ENCODE results near the gene UBTD2.
"Not testable (repeated sequence)": the region's sequence is repeated elsewhere in the genome, so short reads cannot be mapped to it uniquely, and the experiment has no call there.

UBTD2 gene, protein sequence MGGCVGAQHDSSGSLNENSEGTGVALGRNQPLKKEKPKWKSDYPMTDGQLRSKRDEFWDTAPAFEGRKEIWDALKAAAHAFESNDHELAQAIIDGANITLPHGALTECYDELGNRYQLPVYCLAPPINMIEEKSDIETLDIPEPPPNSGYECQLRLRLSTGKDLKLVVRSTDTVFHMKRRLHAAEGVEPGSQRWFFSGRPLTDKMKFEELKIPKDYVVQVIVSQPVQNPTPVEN

DNA sequence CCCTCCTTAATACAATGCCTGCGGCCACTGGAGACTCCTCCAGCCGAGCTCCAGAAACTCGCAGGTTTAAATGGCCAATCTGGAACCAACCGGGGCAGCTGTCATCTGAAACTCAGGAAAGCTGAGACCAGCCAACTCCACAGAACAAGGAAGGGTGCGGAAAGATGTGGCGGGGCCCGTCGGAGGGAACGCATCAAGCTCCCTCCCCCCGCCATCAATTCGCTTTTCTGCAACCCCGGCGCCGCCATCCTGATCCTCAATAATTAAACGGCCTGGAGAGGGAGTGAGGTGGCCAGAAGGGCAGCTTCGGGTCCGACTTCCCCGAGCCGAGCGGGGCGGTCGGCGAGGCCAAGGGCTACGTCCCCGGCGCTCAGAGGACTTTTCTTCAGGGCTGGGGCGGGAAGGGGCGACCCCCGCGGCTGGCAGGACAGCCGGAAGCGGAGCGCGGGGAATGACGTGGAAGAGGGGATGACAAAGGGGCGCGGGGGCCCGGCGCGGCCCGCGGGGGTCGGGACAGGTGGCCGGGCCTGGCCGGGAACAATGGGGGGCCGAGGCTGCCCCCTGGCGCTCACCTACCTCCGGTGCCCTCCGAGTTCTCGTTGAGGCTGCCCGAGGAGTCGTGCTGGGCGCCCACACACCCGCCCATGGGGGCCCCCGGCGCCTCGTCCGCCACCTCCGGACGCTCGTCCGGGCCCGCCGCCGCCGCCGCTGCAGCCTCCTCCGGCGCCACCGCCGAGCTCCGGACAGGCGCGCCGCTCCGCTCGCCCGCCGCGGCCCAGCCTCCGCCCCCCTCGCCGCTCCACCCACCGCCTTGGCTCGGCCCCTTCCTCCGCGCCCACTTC, at the start of gene UBTD2:
TSS of gene UBTD2 (minus strand) at position 745 of the 842 bp plus-strand sequence. CDS start at position 646, 99 bp downstream.
- DNase-seq: peak; percentile 81
- H3K4me3 Mint-ChIP-seq: peak within 1 kb of the TSS; percentile 83
- peak; percentile 88 for ATAC-seq
- peaks cover 32% of the 10 kb centered on the region for H3K4me1 Mint-ChIP-seq
- peaks cover 8% of the 10 kb centered on the region for H3K36me3 Mint-ChIP-seq (ENCODE audit: low read depth)
- H3K9me3 Mint-ChIP-seq: no peaks in the 10 kb centered on the region
- H3K27me3 Mint-ChIP-seq: no peaks in the 10 kb centered on the region
- peak within 1 kb of the TSS; percentile 76 for H3K27ac Mint-ChIP-seq

DNA sequence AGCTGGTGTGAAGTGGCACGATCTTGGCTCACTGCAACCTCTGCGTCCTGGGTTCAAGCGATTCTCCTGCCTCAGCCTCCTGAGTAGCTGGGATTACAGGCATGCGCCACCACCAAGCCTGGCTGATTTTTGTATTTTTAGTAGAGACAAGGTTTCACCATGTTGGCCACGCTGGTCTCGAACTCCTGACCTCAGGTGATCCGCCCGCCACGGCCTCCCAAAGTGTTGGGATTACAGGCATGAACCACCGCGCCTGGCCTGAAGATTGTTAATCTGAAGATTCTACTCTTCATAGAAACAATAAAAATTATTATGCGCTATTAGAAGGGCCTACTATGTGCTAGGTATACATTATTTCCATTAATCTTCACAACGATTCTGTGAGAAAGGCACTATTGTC, 43.3 kb upstream of the UBTD2 start:
- not testable (repeated sequence) for ATAC-seq; H3K36me3 Mint-ChIP-seq (ENCODE audit: low read depth); H3K27ac Mint-ChIP-seq; H3K9me3 Mint-ChIP-seq; H3K27me3 Mint-ChIP-seq; H3K4me1 Mint-ChIP-seq; H3K4me3 Mint-ChIP-seq; DNase-seq

DNA sequence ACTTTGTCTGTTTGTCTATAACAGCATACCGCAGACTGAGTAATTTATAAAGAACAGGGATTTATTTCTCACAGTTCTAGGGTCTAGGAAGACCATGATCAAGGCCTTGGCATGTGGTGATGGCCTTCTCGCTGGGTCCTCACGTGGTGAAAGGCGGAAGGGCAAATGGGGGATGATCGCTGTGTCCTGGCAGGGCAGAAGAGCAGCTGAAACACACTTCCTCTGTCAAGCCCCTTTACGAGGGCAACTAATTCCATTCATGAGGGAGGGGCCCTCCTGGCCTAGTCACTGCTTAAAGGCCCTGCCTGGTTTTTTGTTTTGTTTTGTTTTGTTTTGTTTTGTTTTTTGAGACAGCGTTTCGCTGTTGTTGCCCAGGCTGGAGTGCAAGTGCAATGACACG, 41.9 kb upstream of the UBTD2 start:
- H3K4me1 Mint-ChIP-seq: peaks cover 1% of the 10 kb centered on the region
- DNase-seq (no peak), ATAC-seq (no peak)
- H3K9me3 Mint-ChIP-seq: no peaks in the 10 kb centered on the region
- H3K36me3 Mint-ChIP-seq (ENCODE audit: low read depth): no peaks in the 10 kb centered on the region
- H3K27ac Mint-ChIP-seq: no peak overlapping the region
- no peak overlapping the region for H3K4me3 Mint-ChIP-seq
- H3K27me3 Mint-ChIP-seq: no peaks in the 10 kb centered on the region

DNA sequence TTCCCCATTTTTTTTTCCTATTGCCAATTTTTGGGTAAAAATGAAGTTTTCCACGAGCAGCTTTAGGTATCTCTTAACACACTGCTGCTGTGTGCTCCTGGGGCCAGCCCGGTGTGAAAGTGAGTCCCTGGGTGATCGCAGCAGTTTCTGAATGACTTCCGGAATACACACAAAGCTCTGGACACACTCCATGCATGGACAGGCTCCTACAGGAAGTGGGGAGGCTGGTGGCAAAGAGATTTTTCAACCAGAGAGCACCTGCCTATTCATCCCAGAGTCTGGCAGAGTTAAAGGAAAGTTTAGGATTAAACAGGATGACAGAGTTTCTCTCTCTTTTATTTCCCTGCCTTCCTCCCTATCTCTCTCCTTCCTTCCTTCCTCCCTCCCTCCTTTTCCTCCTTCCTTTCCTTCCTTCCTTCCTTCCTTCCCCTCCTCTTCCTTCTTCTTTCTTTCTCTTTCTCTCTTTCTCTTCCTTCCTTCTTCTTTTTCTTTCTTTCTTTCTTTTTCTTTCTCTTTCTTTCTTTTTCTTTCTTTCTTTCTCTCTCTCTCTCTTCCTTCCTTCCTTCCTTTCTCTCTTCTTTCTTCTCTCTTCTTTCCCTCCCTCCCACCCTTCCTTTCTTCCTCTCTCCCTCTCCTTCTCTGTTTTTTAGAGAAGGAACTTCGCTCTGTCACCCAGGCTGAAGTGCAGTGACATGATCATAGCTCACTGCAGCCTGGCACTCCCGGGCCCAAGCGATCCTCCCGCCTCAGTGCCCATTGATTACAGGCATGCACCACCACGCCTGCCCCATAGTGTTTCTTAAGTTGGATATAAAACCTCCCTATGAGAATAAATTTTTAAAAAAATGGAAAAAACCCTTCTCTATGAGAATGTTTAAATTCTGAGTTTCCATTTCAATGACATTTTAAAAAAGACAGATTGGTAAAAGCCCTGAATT, 38.7 kb upstream of the UBTD2 start:
- no peaks in the 10 kb centered on the region for H3K36me3 Mint-ChIP-seq (ENCODE audit: low read depth)
- ATAC-seq (no peak), DNase-seq (no peak)
- H3K27ac Mint-ChIP-seq: no peak overlapping the region
- no peaks in the 10 kb centered on the region for H3K9me3 Mint-ChIP-seq
- peaks cover 1% of the 10 kb centered on the region for H3K4me1 Mint-ChIP-seq
- H3K4me3 Mint-ChIP-seq: no peak overlapping the region
- H3K27me3 Mint-ChIP-seq: no peaks in the 10 kb centered on the region

DNA sequence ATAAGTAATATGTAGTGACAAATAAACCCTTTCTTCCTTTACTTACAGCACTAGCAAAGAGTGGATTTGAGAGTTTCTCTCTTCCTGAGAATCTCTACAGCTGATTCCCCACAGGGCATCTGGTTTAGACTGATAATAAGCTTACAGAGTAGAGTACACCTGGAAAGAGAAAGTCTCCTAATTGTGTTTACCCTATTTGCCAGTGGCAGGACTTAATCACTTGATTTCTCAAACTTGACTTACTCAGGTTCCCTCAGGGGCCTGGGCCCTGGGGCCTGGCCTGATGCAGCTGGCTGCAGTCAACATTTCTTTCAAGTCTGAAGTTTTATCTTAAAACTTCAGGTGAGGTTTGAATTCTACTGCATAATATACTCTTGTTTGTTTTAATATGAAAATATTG, 38.0 kb upstream of the UBTD2 start:
- no peaks in the 10 kb centered on the region for H3K27me3 Mint-ChIP-seq
- peaks cover 1% of the 10 kb centered on the region for H3K4me1 Mint-ChIP-seq
- no peak for DNase-seq
- H3K27ac Mint-ChIP-seq: no peak overlapping the region
- ATAC-seq: no peak
- H3K36me3 Mint-ChIP-seq (ENCODE audit: low read depth): no peaks in the 10 kb centered on the region
- H3K9me3 Mint-ChIP-seq: no peaks in the 10 kb centered on the region
- no peak overlapping the region for H3K4me3 Mint-ChIP-seq

DNA sequence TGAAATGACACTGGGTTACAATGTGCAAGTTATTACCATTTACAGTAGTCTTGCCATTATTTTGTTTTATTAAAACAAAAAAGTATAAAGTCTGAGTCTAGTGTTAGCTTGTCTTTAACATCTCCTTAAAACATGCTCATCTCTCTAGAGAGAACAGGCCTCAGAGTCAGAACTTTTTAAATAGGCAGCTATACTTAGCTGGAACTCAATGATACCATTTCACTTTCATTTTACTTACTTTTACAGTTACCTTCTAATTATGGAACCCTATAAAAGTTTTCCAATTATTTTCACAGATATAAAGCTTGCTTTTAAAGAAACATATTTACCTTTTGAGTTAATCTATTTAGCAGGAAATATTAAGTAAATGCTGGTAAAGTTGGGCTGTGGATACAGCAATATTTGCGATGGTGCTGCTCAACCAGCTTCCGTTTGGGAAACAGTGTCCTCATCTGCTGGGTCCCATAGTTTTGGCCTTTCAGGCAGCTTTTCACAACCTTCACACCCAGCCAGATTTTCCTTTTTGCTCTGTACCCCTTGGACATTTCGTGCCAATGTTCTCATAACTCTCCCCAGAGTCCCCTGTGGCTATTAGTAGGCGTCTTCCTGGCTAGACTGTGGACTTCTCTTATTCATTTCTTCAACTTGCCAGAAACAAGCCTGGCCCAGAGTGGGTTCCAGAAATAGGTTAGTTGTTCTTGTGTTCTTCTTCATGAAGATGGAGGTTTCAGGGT, 36.3 kb upstream of the UBTD2 start:
- H3K4me1 Mint-ChIP-seq: peaks cover 1% of the 10 kb centered on the region
- ATAC-seq (no peak), DNase-seq (no peak)
- H3K4me3 Mint-ChIP-seq: no peak overlapping the region
- H3K27me3 Mint-ChIP-seq: no peaks in the 10 kb centered on the region
- H3K36me3 Mint-ChIP-seq (ENCODE audit: low read depth): no peaks in the 10 kb centered on the region
- no peaks in the 10 kb centered on the region for H3K9me3 Mint-ChIP-seq
- no peak overlapping the region for H3K27ac Mint-ChIP-seq

DNA sequence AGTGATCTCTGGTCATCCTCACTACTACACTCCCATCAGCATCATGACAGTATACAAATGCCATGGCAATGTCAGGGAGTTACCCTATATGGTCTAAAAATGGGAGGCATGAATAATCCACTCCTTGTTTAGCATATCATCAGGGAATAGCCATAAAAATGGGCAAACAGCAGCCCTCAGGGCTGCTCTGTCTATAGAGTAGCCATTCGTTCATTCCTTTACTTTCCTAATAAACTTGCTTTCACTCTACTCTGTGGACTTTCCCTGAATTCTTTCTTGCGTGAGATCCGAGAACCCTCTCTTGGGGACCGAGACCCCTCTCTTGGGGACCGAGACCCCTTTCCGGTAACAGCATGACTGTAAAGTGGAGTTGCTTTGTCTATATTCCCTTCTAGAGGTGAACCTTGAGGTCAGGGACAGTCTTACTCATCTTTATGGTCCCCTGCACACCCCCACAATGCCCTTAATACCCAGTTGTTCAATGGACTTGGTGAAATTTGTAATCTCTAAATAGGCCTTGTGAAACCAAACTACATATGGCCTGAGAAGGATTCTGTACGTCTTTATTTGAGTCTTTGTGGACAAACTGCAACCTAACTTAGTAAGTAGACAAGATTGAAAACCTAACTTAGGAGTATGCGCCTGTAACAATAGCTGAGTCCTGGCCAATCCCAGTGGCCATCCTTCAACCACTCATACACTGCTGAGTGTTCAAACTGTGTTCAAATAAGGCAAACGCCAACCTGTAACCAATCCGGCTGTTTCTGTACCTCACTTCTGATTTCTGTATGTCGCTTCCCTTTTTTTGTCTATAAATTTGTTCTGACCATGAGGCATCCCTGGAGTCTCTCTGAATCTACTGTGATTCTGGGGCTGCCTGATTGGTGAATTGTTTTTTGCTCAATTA, 32.3 kb upstream of the UBTD2 start:
- DNase-seq: no peak

DNA sequence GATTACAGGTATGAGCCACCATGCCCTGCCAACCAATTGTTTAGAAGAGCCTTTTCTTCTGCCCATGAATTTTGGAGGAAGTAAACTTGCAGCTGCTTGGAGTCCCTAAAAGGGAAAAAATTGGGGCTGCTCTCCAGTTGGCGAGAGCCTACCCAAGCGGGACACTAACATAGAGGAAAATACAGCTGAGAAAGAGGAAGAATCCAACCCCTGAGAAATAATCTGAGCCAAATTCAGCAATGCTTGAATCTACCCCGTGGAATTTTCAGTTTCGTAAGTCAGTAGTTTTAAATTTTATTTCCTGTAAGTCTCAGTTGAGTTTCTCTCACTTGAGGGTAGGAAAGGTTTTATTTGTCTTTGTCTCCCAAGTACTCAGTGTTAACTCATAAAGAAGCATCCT, 30.4 kb upstream of the UBTD2 start:
- Mint-ChIP-seq H3K27me3 (peaks cover 5% of the 10 kb centered on the region), H3K4me3 (no peak overlapping the region), H3K27ac (no peak overlapping the region), H3K4me1 (no peaks in the 10 kb centered on the region), H3K9me3 (no peaks in the 10 kb centered on the region), H3K36me3 (ENCODE audit: low read depth) (no peaks in the 10 kb centered on the region)
- DNase-seq: no peak
- ATAC-seq: no peak

More for the DNA sequence above, 32.3 kb upstream of the UBTD2 start:
- peaks cover 5% of the 10 kb centered on the region for H3K27me3 Mint-ChIP-seq
- H3K36me3 Mint-ChIP-seq (ENCODE audit: low read depth): no peaks in the 10 kb centered on the region
- H3K4me3 Mint-ChIP-seq: no peak overlapping the region
- H3K27ac Mint-ChIP-seq: no peak overlapping the region
- H3K9me3 Mint-ChIP-seq: no peaks in the 10 kb centered on the region
- no peak for ATAC-seq
- no peaks in the 10 kb centered on the region for H3K4me1 Mint-ChIP-seq

DNA sequence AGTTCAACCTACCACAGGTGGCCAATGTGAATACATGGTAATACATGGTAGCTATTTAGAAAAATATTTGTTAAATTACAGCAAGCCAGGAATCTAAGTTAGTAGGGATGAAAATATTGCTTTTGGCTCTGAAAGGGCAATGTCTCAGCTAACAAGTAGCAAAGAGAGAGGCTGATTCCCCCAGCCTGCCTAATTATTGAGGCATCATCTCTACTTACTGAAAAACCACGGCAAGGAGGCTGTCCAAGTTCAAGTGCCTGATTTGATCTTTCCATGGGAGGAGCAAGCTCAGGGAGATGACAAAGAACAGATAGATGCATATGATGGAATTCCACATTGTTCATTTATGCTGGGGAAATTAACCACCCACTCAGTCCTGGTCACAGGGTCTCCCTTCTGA, 28.7 kb upstream of the UBTD2 start:
- ATAC-seq: no peak
- H3K27ac Mint-ChIP-seq: no peak overlapping the region
- no peak overlapping the region for H3K4me3 Mint-ChIP-seq
- no peak for DNase-seq
- peaks cover 5% of the 10 kb centered on the region for H3K27me3 Mint-ChIP-seq
- H3K9me3 Mint-ChIP-seq: no peaks in the 10 kb centered on the region
- no peaks in the 10 kb centered on the region for H3K36me3 Mint-ChIP-seq (ENCODE audit: low read depth)
- H3K4me1 Mint-ChIP-seq: no peaks in the 10 kb centered on the region

DNA sequence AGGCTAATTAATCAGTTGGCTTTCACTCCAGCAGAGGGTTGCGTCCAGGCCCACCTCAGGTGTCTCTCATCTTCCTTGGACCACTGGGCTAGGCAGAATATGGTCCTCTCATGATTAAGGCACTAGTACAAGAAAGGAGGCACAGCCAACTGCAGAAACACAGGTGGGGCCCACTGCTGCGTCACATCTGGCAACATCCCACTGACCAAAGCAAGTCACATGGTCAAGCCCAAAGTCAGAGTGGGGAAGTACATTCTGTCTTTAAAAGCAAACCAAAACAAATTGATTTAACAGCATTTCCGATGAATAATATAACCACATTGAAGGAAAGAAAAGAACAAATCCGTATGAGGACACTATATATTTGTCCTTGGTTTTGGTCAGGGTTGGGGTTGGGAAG, 28.0 kb upstream of the UBTD2 start:
- Mint-ChIP-seq H3K27me3 (peaks cover 5% of the 10 kb centered on the region), H3K36me3 (ENCODE audit: low read depth) (no peaks in the 10 kb centered on the region), H3K4me1 (peaks cover 2% of the 10 kb centered on the region), H3K4me3 (no peak overlapping the region), H3K27ac (no peak overlapping the region), H3K9me3 (no peaks in the 10 kb centered on the region)
- ATAC-seq (no peak), DNase-seq (no peak)

DNA sequence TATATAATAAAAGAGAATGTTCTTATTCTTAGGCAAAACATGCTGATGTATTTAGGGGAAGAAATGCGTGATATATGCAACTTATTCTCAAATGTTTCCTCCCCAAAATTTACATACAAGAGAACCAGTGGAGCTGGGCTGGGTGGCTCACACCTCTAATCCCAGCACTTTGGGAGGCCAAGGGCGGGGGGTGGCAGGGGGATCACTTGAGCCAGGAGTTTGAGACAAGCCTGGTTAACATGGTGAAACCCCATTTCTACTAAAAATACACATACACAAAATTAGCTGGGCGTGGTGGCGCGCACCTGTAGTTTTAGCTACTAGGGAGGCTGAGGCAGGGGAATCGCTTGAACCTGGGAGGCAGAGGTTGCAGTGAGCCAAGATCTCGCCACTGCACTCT, 27.5 kb upstream of the UBTD2 start:
- DNase-seq (no peak), ATAC-seq (no peak)
- peaks cover 4% of the 10 kb centered on the region for H3K4me1 Mint-ChIP-seq
- no peak overlapping the region for H3K4me3 Mint-ChIP-seq
- no peaks in the 10 kb centered on the region for H3K9me3 Mint-ChIP-seq
- H3K36me3 Mint-ChIP-seq (ENCODE audit: low read depth): no peaks in the 10 kb centered on the region
- H3K27ac Mint-ChIP-seq: no peak overlapping the region
- H3K27me3 Mint-ChIP-seq: peaks cover 5% of the 10 kb centered on the region

DNA sequence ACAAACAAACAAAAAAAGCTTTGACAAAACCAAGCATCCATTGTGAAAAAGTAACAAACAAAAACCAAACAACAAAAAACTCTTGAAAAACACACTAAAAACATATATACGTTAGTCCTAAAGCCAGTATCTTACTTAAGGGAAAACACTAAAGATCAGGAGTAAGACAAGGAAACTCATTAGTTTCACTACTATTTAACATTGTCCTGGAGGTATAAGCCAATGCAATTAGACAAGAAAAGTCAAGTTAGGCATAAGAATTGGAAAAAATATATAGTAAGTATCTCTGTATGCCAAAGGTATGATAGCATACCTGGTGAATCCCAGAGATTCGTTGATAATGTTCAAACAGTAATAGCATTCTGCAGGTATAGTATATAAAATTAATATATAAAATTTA, 21.8 kb upstream of the UBTD2 start:
- ATAC-seq (no peak), DNase-seq (no peak)
- Mint-ChIP-seq H3K36me3 (ENCODE audit: low read depth) (peaks cover 3% of the 10 kb centered on the region), H3K4me1 (peaks cover 4% of the 10 kb centered on the region), H3K27ac (no peak overlapping the region), H3K27me3 (peaks cover 4% of the 10 kb centered on the region), H3K9me3 (no peaks in the 10 kb centered on the region), H3K4me3 (no peak overlapping the region)

DNA sequence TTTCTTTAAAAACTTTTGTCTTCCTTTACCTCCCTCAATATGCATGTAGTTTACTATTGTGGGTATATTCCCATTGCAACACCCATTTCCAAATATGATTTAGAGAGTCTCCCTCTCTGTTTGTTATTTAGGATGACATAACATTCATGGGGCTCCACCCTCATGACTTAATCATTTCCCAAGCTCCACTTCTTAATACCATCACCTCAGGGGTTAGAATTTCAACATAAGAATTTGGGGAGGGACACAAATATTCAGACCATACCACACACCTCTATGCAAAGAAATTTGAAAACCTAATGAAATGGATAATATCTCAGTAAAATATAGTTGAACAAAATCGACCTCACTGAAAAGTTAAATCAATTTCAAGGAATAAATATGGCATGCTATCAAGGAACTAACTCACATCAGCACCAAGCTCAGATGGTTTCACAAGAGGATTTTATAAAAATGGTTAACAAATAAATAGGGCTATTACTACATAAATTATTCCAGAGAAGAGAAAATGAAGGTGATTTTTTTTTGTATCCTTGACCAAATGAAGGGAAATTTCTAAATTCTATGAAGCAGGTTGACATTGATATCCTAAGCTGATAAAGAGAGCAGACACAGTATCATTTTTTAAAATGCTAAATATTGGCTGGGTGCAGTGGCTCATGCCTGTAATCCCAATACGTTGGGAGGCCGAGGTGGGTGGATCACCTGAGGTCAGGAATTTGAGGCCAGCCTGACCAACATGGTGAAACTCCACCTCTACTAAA, 20.2 kb upstream of the UBTD2 start:
- H3K27me3 Mint-ChIP-seq: peaks cover 4% of the 10 kb centered on the region
- H3K4me1 Mint-ChIP-seq: peaks cover 4% of the 10 kb centered on the region
- no peak for DNase-seq
- H3K9me3 Mint-ChIP-seq: no peaks in the 10 kb centered on the region
- H3K27ac Mint-ChIP-seq: no peak overlapping the region
- peaks cover 3% of the 10 kb centered on the region for H3K36me3 Mint-ChIP-seq (ENCODE audit: low read depth)
- ATAC-seq: no peak
- H3K4me3 Mint-ChIP-seq: no peak overlapping the region
